K562 (cell line): ENCODE data around the gene COX10.

Experiments
- CEBPB ChIP-seq: fragments of 450-650 bp; IDR thresholded peaks from 2 replicates; pipeline ENCODE4 v1.6.1; 2016; ENCODE audit warnings: missing genetic modification characterization, missing compliant biosample characterization
- CTCF ChIP-seq, 3 experiments: IDR thresholded peaks in 2 of 3; conservative IDR thresholded peaks in 1 of 3; 2 replicates each; pipeline ENCODE4 v1.5.1; 2011 to 2012; ENCODE audit warnings: low read length in 3 of 3, mild to moderate bottlenecking in 3 of 3, control low read depth in 2 of 3, improper control_type of control experiment in 1 of 3, inconsistent platforms in 1 of 3, low read depth in 1 of 3, mixed read lengths in 1 of 3, moderate library complexity in 1 of 3; ENCODE audit not compliant: insufficient read depth in 2 of 3
- EP300 ChIP-seq: IDR thresholded peaks from 2 replicates; pipeline ENCODE4 v1.6.1; 2012; ENCODE audit warnings: low read length, improper control_type of control experiment
- FUS ChIP-seq: fragments of 200-400 bp; formaldehyde crosslinking; optimal IDR thresholded peaks from 2 replicates; pipeline ENCODE3; 2017; ENCODE audit warnings: low read depth, low read length
- JUN ChIP-seq, 2 experiments: sonication (generic) in 1 of 2; formaldehyde crosslinking in 1 of 2; IDR thresholded peaks; 2 replicates each; pipeline versions ENCODE4 v1.6.1 to v1.8.0; 2012 to 2022; ENCODE audit warnings: borderline replicate concordance in 2 of 2, mild to moderate bottlenecking in 2 of 2, improper control_type of control experiment in 1 of 2, low read depth in 1 of 2, low read length in 1 of 2, missing genetic modification reagents in 1 of 2
- JUNB ChIP-seq: fragments of 450-650 bp; formaldehyde crosslinking; conservative IDR thresholded peaks from 2 replicates; pipeline ENCODE4 v1.4.0; 2020; ENCODE audit warnings: mild to moderate bottlenecking
- MEF2D ChIP-seq: conservative IDR thresholded peaks from 2 replicates; pipeline ENCODE4 v1.6.1; 2016; ENCODE audit warnings: low read depth, missing genetic modification characterization, missing compliant biosample characterization
- PRPF4 ChIP-seq: fragments of 200-400 bp; formaldehyde crosslinking; IDR thresholded peaks from one replicate; pipeline ENCODE4 v1.6.1; 2017; ENCODE audit warnings: low read length, low read depth, mild to moderate bottlenecking; ENCODE audit not compliant: insufficient read depth, poor library complexity, severe bottlenecking
- STAG1 ChIP-seq: sonication (generic); formaldehyde crosslinking; IDR thresholded peaks from 2 replicates; pipeline ENCODE4 v1.5.0; 2020; ENCODE audit warnings: missing genetic modification reagents, borderline replicate concordance
- USF2 ChIP-seq: sonication (generic); formaldehyde crosslinking; IDR thresholded peaks from 2 replicates; pipeline ENCODE4 v1.5.0; 2020; ENCODE audit warnings: missing genetic modification reagents
- ZNF668 ChIP-seq: fragments of 250-450 bp; sonication (Bioruptor Pico); IDR thresholded peaks from 2 replicates; pipeline ENCODE4 v1.8.0; 2022; ENCODE audit warnings: mild to moderate bottlenecking, inconsistent platforms

- TF ChIP-seq PRPF4 (no peak), JUN (IDR thresholded peaks at IDR 0.05; ENCODE audit: borderline replicate concordance, low read depth, low read length) (no peak), JUN (CRISPR knock-in tag; IDR thresholded peaks at IDR 0.05; ENCODE audit: borderline replicate concordance) (no peak), JUNB (CRISPR knock-in tag) (no peak), CTCF (IDR thresholded peaks at IDR 0.05 in 2 of 3, conservative IDR thresholded peaks at IDR 0.05 in 1 of 3; ENCODE audit: insufficient read depth in 2 of 3, low read depth in 1 of 3, low read length in 3 of 3) (no peak), ZNF668 (CRISPR knock-in tag) (no peak), USF2 (CRISPR knock-in tag) (no peak), MEF2D (tag) (no peak), STAG1 (CRISPR knock-in tag) (no peak), EP300 (no peak), CEBPB (tag) (no peak), FUS (no peak)
Observed at GRCh38 chr17:14047591-14047990, 21.7 kb upstream of the COX10 start.
